D721Med (cell line): ENCODE results near the gene NEGR1.
A peak's percentile ranks its signal among the peaks of the same experiment; 100 is the strongest.

Source experiments
- DNase-seq: peaks from one replicate; pipeline ENCODE4 v3.0.0; 2011; ENCODE audit warnings: low spot score; ENCODE audit not compliant: insufficient read length
- FAIRE-seq: peaks from 2 replicates; lab custom pipeline; 2011; peaks lifted over from hg19 to GRCh38; lab: Jason Lieb, UNC
- CTCF ChIP-seq: IDR thresholded peaks from 2 replicates; pipeline ENCODE4 v1.5.1; 2012; ENCODE audit warnings: mild to moderate bottlenecking, control low read depth; ENCODE audit not compliant: insufficient read depth; ENCODE audit errors: missing control alignments

Gene NEGR1

GRCh38 chr1:72207059-72207458 lies 75.3 kb downstream of the NEGR1 start:
- no peak for FAIRE-seq
- DNase-seq, result no peak
- no peak for TF ChIP-seq CTCF

- DNase-seq (no peak), FAIRE-seq (no peak)
- TF ChIP-seq CTCF, result no peak
Measured at GRCh38 chr1:72202761-72203160, 79.6 kb downstream of the NEGR1 start.

GRCh38 chr1:72197786-72198185 lies 84.6 kb downstream of the NEGR1 start:
- no peak for FAIRE-seq
- DNase-seq, result no peak
- TF ChIP-seq CTCF, result no peak

- no peak for FAIRE-seq
- TF ChIP-seq CTCF, result peak; percentile 35
- DNase-seq, result no peak
Measured at GRCh38 chr1:72186733-72187307, 95.5 kb downstream of the NEGR1 start.

GRCh38 chr1:72184099-72184701 lies 98.1 kb downstream of the NEGR1 start:
- no peak for TF ChIP-seq CTCF
- FAIRE-seq (no peak), DNase-seq (no peak)

GRCh38 chr1:72182859-72183258 lies 99.5 kb downstream of the NEGR1 start:
- no peak for TF ChIP-seq CTCF
- DNase-seq, result no peak
- FAIRE-seq, result no peak

- no peak for DNase-seq
- no peak for FAIRE-seq
- no peak for TF ChIP-seq CTCF
Measured at GRCh38 chr1:72178266-72178665, 104.1 kb downstream of the NEGR1 start.
